HG03097 (cell line): ENCODE results near the gene SH3RF3.

ENCODE experiments used
- ATAC-seq: cut with Tn5 transposase; IDR thresholded peaks from one replicate; pipeline ENCODE4 v1.9.1; 2021; ENCODE audit not compliant: unreplicated experiment, low FRiP score

SH3RF3 gene

GRCh38 chr2:109380502-109381326 is 251.7 kb downstream of the SH3RF3 start:
- ATAC-seq: no peak

DNA sequence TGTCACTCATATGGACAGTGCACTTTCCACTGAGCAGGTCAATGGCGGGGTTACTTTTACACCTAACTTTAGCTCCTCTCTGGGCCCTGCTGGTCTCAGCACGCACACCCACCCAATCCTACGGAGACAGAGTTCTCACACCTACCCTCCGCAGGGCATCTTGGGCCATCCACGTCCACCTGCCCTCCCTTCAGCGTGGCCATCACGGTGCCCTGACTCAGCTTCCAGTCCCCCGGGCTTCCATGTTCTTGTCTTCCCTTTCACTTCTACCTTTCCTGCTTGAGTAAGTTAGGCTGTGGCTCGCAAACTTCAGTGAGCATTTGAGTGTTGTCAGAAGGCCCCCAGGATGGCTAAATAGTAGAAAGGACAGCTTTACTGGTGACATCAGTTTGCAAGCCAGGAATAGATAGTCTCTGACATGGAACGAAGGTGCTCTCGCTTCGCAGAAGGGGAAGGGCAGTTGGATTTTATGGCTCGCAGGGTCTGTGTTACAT is 252.4 kb downstream of the SH3RF3 start:
- ATAC-seq: no peak

- no peak for ATAC-seq
Measured at GRCh38 chr2:109382226-109382895, 253.4 kb downstream of the SH3RF3 start.

DNA sequence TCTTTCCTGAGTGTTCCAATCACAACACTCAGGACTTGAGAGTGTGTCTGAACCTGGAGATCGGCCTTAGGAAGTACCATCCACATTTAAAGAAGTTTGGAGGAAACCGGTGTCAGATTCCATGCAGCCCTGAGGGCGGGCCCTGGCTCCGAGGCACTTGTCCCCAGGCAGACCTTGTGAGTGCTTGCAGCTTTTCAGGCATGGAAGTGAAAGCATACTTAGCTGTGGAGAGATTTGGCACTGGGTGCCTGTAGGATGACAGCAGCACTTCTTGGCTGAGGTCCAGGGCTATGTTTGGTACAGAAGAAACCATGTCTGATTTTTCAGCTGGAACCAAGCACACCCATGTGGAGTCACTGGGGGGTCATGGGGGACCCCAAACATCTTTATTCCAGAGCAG is 253.9 kb downstream of the SH3RF3 start:
- no peak for ATAC-seq

DNA sequence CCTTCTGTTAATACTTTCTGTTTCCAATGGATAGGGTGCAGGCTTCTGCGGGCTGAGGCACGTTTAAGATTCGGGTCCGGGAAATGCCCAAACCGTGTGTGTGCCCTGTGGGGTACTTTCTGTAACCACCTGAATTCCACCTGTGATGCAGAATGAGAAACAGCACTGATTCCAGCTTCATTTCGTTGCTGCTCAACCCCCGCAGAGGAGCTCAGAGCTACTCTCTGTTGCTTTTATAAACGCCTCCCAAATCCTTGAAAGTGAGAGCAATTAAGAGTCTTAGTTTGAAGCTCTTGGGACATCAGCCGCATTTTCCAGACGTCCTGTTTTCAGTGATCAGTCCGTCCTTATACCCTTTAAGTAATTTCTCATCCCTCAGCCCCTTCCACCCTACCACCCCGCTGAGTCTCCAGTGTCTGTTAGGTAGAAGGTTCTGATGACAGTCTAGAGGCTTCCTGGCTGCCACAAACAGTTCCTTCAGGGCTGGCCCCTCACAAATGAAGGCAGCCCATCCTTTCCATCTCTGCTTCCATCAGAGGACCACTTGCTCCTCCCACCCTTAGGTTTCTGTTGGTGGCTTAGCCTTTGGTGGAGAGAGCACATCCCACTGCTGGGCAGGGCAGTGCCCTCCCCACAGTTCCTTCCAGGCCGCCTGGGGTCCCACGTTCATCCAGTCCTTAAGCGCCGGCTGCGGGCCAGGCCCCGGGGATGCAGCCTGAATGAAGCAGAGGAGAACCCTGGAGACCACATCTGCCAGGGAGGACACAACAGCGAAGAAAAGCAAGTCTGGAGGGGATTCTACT is 254.7 kb downstream of the SH3RF3 start:
- ATAC-seq: no peak

DNA sequence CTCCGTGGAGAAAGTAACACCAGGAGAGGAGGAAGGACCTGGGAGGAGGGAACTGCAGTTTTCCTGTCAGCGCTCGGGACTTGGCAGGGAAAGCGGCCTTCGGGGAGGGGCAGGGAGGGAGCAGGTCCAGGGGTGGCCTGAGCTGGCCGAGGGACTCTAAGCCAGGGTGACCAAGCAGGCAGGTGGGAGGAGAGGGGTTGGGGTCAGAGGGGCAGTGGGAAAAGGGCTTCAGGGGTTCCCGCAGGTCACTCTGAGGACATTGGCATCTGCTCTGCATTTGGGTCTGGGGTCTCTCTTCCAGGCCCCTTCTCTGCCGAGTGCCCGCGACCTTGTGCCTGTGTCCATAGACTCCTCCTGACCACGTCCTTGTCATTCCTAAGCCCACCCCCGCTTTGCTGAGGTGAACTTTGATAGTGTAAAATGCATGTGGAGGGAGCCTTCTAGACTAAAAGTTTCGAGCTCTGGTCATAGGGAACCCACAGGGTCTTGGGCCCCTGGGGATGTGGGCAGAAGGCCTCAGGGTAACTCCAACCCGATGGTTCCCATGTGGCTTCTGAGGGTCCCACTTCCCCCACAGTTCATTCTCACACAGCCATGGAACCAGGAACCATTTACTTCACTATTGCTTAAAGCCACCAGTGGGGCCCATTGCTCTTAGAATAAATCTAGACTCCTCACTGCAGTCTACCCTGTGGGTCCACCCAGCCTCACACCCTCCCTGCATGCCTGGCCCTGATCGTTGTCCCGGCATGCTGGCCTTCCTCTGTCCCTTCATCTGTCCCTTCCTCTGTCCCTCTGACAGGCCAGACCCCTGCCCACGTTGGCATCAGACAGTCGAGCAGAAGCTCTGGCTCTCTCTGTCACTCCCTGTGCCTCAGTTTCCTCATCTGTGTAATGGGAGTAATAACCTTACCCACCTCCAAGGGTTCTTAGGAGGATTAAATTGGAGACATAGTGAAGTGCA is 255.6 kb downstream of the SH3RF3 start:
- ATAC-seq: no peak

GRCh38 chr2:109385506-109385905 is 256.5 kb downstream of the SH3RF3 start:
- ATAC-seq: no peak

DNA sequence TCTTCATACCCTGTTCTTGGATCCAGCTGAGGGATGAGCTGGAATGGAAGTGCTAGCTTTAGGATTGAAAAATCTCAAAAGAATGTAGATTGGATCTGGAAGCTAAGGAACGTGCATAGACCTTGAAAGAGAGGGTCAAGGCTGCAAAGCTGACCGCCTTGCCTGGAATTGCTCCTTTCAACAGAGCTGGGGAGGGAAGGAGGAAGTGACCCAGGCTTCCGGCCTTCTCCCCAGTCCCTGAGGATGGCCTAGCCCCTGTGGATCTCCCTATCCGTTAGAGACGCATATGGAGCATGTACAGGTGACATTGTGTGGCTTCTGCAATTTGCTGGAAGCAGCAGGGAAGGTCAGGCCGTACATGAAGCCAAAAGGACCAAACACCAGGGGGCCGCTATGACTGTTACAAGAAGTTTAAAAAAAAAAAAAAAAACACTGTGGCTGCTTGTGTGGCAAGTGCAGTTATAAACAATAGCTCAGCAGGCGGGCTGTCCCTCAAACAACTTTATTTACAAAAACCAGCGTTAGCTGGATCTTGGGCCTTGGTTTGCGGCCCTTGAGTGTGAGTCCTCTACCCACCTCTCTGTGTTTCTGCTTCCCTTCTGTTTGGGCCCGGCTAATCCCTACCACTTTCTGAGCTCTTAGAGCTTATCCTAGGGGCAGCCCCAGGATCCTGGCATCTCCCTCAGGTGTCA is 257.1 kb downstream of the SH3RF3 start:
- ATAC-seq: no peak

GRCh38 chr2:109387221-109387735 is 258.3 kb downstream of the SH3RF3 start:
- no peak for ATAC-seq

DNA sequence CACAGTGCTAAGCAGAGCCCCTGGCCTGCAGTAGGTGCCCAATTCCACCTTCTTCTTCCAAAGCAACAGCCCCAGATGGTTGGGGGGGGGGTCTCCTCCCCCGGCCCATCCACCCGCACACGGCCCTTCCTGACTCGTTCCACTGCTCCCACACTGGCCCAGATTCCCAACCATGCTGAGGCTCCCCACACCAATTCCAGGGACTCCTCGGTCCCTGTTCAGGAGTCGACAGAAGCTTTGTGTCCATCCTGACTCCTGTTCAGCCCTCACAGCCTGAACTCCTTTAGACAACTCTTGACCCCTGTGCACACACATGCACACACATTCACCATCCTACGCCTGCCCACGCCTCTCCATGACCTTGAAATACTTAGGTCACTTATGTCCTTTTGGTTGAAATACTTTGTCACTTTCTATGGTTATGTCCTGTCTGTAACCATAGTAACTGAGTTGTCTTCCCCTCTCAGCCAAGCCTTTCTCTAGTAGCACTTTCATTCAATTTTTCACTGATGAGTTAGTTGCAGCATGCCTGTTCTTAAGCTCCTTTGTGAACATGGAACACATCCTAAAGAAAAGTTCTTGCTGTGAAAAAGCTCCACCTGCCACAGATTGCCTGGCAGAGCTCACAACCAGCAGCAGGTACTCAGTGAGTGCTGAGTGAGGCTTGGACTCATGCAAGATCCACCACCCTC is 258.9 kb downstream of the SH3RF3 start:
- no peak for ATAC-seq

DNA sequence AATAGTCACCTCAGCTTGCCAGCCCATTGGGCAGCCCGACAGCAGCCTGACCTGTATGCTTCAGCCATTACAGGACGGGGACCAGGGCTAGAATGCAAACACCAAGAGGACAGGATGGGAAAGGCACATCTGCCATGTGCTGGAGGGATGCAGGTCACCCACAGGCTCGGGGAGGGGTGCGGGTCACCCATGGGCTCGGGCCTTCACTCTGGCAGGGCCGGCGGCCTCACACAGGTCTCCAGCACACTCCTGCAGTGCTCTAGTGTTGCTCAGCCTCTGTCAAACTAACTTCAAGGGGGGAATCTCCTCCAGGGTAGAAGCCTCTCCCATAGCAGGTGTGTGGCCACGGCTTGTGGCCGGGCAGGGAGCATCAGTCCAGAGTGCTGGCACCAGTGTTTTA is 262.2 kb downstream of the SH3RF3 start:
- ATAC-seq: no peak

DNA sequence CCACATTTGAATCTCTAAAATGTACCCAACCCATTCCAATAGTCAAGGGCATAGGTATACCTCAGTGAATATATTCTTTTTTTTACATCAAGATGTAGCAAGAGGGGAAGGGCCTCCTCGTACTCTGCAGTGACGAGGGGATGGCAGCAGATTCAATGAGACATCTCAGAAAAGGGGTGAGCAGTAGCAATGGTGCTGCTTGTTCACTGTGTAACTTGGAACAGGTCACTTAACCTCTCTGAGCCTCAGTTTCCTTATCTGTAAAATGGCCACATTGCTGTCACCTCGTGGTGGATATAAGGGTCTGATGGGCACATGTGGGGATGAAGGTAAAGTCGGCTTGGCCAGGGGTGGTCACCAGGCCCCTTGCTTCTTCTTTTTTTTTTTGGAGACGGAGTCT is 263.1 kb downstream of the SH3RF3 start:
- no peak for ATAC-seq

- ATAC-seq: no peak
Measured at GRCh38 chr2:109392816-109393661, 264.0 kb downstream of the SH3RF3 start.

GRCh38 chr2:109393662-109393972 is 264.6 kb downstream of the SH3RF3 start:
- ATAC-seq: no peak

DNA sequence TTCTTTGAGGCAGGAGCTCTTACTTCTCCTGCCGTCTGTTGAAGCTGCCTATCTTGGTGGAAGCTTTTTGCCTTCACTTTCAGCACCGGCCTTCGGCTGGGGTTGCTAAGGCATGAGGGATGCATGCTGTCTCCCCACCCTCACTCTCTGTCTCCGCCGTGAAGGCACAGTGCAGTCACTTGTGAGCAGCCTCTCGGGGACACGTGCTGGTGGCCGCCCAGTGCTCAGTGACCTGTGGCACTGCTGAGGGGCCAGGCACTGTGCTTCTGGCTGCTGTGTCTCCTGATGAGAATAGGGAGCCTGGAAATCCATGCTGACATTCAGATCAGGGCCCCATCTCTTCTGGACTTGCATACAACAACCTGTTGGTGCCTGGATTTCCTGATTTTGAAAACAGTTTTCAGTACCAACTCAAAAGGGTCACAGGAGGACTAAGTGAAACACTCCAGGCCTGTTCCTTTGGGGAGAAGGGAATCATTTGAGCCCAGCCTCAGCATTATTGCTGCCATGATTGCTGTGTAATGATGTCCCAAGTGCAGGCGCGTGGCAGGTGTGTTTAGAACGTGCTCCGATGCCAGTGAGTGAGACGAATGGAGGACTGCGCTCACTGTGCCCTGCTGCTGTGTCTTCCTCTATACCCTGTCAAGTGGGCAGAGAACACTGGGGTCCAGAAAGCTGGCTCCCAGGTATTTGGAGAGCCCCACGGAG is 266.6 kb downstream of the SH3RF3 start:
- ATAC-seq: no peak

GRCh38 chr2:109396202-109397180 is 267.5 kb downstream of the SH3RF3 start:
- no peak for ATAC-seq
